ENCODE results near the gene ZNF367.

- no peak for TF ChIP-seq POLR2A (IDR thresholded peaks at IDR 0.05)
- TF ChIP-seq CTCF (IDR thresholded peaks at IDR 0.05) = no peak
- no peak for TF ChIP-seq EP300 (IDR thresholded peaks at IDR 0.05)
These were observed 30.5 kb upstream of the ZNF367 start for GRCh38 chr9:96448546-96449170.
